ENCODE measurements around the gene MYO18B.

The MYO18B gene

DNA sequence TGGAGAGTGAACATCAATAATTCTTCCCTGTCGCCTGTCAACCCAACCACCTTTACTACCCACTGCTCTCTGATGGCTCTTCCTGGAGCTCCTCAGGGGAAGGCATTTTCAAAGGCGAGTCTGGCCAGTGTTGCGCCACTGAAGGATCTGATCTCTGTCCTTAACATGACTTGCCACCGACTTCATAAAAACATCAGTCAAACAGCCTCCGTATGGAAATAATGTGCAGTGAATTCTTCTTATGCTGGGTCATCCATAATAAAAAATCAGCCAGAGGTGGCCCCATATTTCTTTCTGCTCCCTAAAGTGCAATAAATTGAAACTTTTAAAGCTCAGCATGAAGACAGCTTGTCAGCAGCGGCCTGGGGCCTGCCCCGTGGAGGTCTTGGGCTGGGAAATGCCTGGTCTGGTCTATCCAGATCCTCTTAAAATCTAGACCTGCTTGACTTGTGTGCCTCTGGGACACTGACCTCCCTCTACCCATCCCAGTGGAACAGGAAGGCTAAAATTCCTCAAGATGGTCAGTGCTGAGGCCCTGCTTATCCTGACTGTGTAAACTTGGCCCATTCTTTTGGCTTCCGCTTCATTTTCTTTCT is 199.5 kb downstream of the MYO18B start:
- Histone ChIP-seq H3K27ac (ENCODE audit: low read depth, low read length) (no peak overlapping the region), H3K36me3 (ENCODE audit: control insufficient read depth in 5 of 5, insufficient read depth in 5 of 5, low read length in 5 of 5) (no peaks in the 10 kb centered on the region), H3K9ac (ENCODE audit: low read length in 5 of 5) (no peak overlapping the region), H3K4me1 (ENCODE audit: control insufficient read depth in 5 of 5, insufficient read depth in 5 of 5, low read length in 5 of 5) (no peaks in the 10 kb centered on the region), H3K4me3 (ENCODE audit: low read depth in 1 of 5, low read length in 5 of 5) (no peak overlapping the region), H3K27me3 (ENCODE audit: control insufficient read depth in 5 of 5, insufficient read depth in 4 of 5, low read length in 5 of 5) (peaks cover 4 to 28% (median 12%) of the 10 kb centered on the region in 5 donors), H3K9me3 (ENCODE audit: control insufficient read depth in 5 of 5, low read length in 5 of 5) (peaks cover 0 to 3% (median 0%) of the 10 kb centered on the region in 5 donors)

DNA sequence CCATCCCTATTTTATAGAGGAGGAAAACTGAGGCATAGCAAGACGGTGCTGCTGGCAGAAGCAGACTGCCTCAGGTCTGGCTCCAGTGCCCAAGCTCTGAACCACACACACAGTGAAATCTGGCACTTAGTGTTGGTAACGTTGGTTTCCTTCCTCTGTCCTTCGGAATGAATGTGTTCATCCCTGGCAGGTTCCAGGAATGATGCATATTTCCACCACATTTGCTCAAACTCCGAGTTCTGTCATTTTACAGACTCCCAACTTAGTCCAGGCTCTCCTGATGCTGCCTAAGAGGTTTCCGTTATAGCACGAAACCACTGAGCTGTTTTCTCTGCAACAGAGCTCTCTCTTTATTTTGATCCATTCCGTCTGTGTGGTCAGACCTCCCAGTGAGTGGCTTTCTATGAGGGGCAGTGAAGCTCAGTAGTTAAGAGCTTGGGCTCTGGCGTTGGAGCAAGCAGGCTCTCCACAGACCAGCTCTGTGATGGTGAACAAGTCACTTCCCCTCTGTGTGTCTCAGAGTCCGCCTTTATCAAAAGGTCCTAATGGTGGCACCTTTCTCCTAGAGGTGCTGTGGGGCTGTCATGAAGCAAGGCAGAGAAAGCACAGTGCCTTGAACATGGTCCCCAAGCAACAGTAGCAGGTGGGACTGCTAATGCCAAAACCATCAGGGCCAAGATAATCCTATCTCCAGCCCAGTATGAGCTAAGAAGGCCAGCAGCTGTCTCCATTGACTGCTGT is 200.3 kb downstream of the MYO18B start:
- H3K27ac ChIP-seq (ENCODE audit: low read depth, low read length): no peak overlapping the region
- H3K4me3 ChIP-seq (ENCODE audit: low read depth in 1 of 5, low read length in 5 of 5): no peak overlapping the region
- H3K27me3 ChIP-seq (ENCODE audit: control insufficient read depth in 5 of 5, insufficient read depth in 4 of 5, low read length in 5 of 5): peaks cover 4 to 31% (median 12%) of the 10 kb centered on the region in 5 donors
- H3K4me1 ChIP-seq (ENCODE audit: control insufficient read depth in 5 of 5, insufficient read depth in 5 of 5, low read length in 5 of 5): no peaks in the 10 kb centered on the region
- H3K9ac ChIP-seq (ENCODE audit: low read length in 5 of 5): no peak overlapping the region
- H3K9me3 ChIP-seq (ENCODE audit: control insufficient read depth in 5 of 5, low read length in 5 of 5): peaks cover 0 to 3% (median 0%) of the 10 kb centered on the region in 5 donors
- no peaks in the 10 kb centered on the region for H3K36me3 ChIP-seq (ENCODE audit: control insufficient read depth in 5 of 5, insufficient read depth in 5 of 5, low read length in 5 of 5)

DNA sequence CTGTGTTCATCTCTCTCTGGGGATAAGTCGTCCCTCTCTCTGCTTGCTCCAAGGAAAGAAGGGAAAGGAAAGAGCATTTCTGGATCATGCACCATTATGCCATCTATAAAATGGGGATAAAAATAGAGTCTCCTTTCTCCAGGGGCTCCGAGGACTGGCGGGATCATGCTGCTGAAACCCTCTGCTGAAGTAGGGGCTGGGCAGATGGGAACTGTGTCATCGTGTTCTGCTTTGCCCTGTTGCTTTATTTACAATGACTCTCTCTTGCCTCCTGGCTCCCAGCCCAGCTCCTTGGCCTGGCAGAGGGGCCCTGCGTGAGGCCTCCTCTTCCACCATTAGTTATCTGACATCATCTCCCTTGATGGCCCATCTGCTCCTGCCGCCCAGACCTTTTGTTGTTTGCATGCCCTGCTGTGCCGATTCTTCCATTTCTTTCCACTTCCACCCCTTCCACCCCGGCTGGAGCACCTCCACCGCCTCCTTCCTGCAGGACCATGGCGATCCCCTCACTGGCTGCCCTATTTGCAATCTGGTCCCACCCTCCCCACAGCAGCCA is 200.9 kb downstream of the MYO18B start:
- no peak overlapping the region for H3K4me3 ChIP-seq (ENCODE audit: low read depth in 1 of 5, low read length in 5 of 5)
- H3K9me3 ChIP-seq (ENCODE audit: control insufficient read depth in 5 of 5, low read length in 5 of 5): peaks cover 0 to 3% (median 0%) of the 10 kb centered on the region in 5 donors
- no peak overlapping the region for H3K27ac ChIP-seq (ENCODE audit: low read depth, low read length)
- H3K4me1 ChIP-seq (ENCODE audit: control insufficient read depth in 5 of 5, insufficient read depth in 5 of 5, low read length in 5 of 5): no peaks in the 10 kb centered on the region
- no peak overlapping the region for H3K9ac ChIP-seq (ENCODE audit: low read length in 5 of 5)
- peaks cover 6 to 33% (median 12%) of the 10 kb centered on the region in 5 donors for H3K27me3 ChIP-seq (ENCODE audit: control insufficient read depth in 5 of 5, insufficient read depth in 4 of 5, low read length in 5 of 5)
- no peaks in the 10 kb centered on the region for H3K36me3 ChIP-seq (ENCODE audit: control insufficient read depth in 5 of 5, insufficient read depth in 5 of 5, low read length in 5 of 5)

DNA sequence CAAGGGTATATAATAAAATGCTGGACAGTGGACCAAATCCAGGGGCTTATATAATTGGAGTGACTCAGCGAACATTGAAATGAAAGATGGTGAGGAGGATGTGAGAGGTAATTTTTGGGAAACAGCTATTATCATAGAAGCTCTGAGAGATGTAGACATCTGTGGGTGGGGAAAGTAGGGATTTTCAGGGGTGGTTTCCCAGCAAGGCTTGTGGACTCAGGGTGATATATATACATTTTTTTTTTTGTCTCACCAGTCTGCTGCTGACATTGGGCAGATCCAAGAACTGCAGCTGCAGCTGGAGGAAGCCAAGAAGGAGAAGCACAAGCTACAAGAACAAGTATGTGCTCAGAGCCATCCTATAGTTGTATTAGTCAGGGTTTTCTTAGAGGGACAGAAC is 208.1 kb downstream of the MYO18B start:
- Histone ChIP-seq H3K36me3 (ENCODE audit: control insufficient read depth in 5 of 5, insufficient read depth in 5 of 5, low read length in 5 of 5) (no peaks in the 10 kb centered on the region), H3K9me3 (ENCODE audit: control insufficient read depth in 5 of 5, low read length in 5 of 5) (peaks cover 0 to 2% (median 0%) of the 10 kb centered on the region in 5 donors), H3K4me3 (ENCODE audit: low read depth in 1 of 5, low read length in 5 of 5) (no peak overlapping the region), H3K27me3 (ENCODE audit: control insufficient read depth in 5 of 5, insufficient read depth in 4 of 5, low read length in 5 of 5) (peaks cover 0 to 8% (median 2%) of the 10 kb centered on the region in 5 donors), H3K4me1 (ENCODE audit: control insufficient read depth in 5 of 5, insufficient read depth in 5 of 5, low read length in 5 of 5) (no peaks in the 10 kb centered on the region), H3K9ac (ENCODE audit: low read length in 5 of 5) (no peak overlapping the region), H3K27ac (ENCODE audit: low read depth, low read length) (no peak overlapping the region)

DNA sequence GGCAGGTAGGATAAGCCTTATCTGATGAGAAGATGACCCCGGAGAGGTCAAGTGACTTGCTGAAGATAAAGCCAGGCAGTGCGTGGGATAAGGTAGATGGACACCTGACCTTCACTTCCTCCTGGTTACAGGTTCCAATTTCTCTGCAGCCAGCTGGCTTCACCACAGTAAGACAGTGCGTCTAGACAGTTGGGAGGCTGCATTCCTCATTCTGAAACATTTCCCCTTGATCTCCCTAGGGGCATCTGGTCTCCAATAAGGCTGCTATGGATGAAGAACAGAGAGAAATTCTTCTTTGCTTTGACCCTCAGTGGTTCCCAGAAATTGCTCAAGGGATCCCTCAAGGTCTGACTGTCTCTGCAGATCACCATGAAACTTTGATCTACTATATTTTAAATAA is 211.3 kb downstream of the MYO18B start:
- Histone ChIP-seq H3K9ac (ENCODE audit: low read length in 5 of 5) (no peak overlapping the region), H3K27ac (ENCODE audit: low read depth, low read length) (no peak overlapping the region), H3K9me3 (ENCODE audit: control insufficient read depth in 5 of 5, low read length in 5 of 5) (no peaks in the 10 kb centered on the region), H3K36me3 (ENCODE audit: control insufficient read depth in 5 of 5, insufficient read depth in 5 of 5, low read length in 5 of 5) (no peaks in the 10 kb centered on the region), H3K4me1 (ENCODE audit: control insufficient read depth in 5 of 5, insufficient read depth in 5 of 5, low read length in 5 of 5) (no peaks in the 10 kb centered on the region), H3K27me3 (ENCODE audit: control insufficient read depth in 5 of 5, insufficient read depth in 4 of 5, low read length in 5 of 5) (no peaks in the 10 kb centered on the region), H3K4me3 (ENCODE audit: low read depth in 1 of 5, low read length in 5 of 5) (no peak overlapping the region)

DNA sequence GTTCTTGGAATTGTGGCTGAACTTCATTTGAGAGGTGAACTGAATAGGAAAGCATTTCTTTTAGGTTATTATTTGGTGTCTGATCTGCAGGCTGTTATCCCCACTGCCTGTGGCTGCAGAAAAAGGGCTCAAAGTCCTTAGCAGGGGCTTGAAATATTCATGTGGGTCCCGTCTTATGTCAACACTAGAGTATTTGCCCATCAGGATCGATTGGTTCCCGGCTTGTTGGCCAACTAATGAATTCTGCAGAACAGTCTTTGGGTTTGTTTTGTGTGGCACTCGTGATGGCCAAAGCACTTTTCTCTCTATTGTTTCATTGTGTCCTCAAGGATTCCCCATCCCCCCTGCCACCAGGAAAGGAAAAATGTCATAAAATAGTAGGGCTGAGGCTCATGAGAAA is 211.9 kb downstream of the MYO18B start:
- H3K9ac ChIP-seq (ENCODE audit: low read length in 5 of 5): no peak overlapping the region
- no peak overlapping the region for H3K27ac ChIP-seq (ENCODE audit: low read depth, low read length)
- no peaks in the 10 kb centered on the region for H3K27me3 ChIP-seq (ENCODE audit: control insufficient read depth in 5 of 5, insufficient read depth in 4 of 5, low read length in 5 of 5)
- H3K4me1 ChIP-seq (ENCODE audit: control insufficient read depth in 5 of 5, insufficient read depth in 5 of 5, low read length in 5 of 5): no peaks in the 10 kb centered on the region
- H3K4me3 ChIP-seq (ENCODE audit: low read depth in 1 of 5, low read length in 5 of 5): no peak overlapping the region
- no peaks in the 10 kb centered on the region for H3K36me3 ChIP-seq (ENCODE audit: control insufficient read depth in 5 of 5, insufficient read depth in 5 of 5, low read length in 5 of 5)
- no peaks in the 10 kb centered on the region for H3K9me3 ChIP-seq (ENCODE audit: control insufficient read depth in 5 of 5, low read length in 5 of 5)

DNA sequence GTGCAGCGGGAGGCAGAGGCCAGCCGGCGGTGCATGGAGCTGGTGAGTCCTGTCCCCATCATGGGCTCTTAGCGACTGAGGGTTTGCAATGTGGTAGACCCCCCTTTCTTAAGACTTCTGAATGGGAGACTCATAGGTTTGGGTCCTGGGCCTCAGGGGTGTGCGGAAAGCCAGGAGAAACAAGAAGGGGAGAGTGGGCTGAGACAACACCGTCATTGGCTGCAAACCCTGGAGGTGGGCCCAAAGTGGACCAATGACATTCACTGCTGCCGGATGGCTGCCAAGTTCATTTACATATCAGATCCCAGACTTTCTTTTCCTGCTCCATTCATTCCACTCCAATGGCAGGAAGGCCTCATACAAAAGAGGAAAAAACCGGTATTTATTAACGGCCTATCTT is 213.3 kb downstream of the MYO18B start:
- Histone ChIP-seq H3K27ac (ENCODE audit: low read depth, low read length) (no peak overlapping the region), H3K4me3 (ENCODE audit: low read depth in 1 of 5, low read length in 5 of 5) (no peak overlapping the region), H3K27me3 (ENCODE audit: control insufficient read depth in 5 of 5, insufficient read depth in 4 of 5, low read length in 5 of 5) (peaks cover 0 to 2% (median 0%) of the 10 kb centered on the region in 5 donors), H3K9ac (ENCODE audit: low read length in 5 of 5) (no peak overlapping the region), H3K36me3 (ENCODE audit: control insufficient read depth in 5 of 5, insufficient read depth in 5 of 5, low read length in 5 of 5) (no peaks in the 10 kb centered on the region), H3K4me1 (ENCODE audit: control insufficient read depth in 5 of 5, insufficient read depth in 5 of 5, low read length in 5 of 5) (no peaks in the 10 kb centered on the region), H3K9me3 (ENCODE audit: control insufficient read depth in 5 of 5, low read length in 5 of 5) (no peaks in the 10 kb centered on the region)

DNA sequence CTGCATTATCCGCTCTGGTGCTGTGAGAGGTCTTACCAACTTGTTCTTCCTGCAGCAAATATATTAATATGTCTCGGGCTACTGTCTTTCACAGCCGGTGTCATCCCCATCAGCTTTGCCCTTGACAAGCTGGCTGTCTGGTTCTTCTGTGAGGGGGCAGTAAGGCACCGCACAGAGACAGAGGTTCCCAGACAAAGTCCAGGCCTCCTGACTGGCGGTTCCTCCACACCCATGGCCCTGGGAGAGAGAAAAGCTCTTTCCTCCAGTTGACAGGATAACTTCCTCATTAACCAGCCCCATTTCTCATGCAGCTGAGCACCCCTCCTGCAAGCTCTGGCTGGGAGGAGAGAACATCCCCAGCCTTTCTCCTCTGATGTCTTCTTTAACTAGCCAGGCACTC is 214.8 kb downstream of the MYO18B start:
- Histone ChIP-seq H3K9me3 (ENCODE audit: control insufficient read depth in 5 of 5, low read length in 5 of 5) (no peaks in the 10 kb centered on the region), H3K27ac (ENCODE audit: low read depth, low read length) (no peak overlapping the region), H3K4me1 (ENCODE audit: control insufficient read depth in 5 of 5, insufficient read depth in 5 of 5, low read length in 5 of 5) (no peaks in the 10 kb centered on the region), H3K9ac (ENCODE audit: low read length in 5 of 5) (no peak overlapping the region), H3K27me3 (ENCODE audit: control insufficient read depth in 5 of 5, insufficient read depth in 4 of 5, low read length in 5 of 5) (peaks cover 0 to 5% (median 0%) of the 10 kb centered on the region in 5 donors), H3K36me3 (ENCODE audit: control insufficient read depth in 5 of 5, insufficient read depth in 5 of 5, low read length in 5 of 5) (no peaks in the 10 kb centered on the region), H3K4me3 (ENCODE audit: low read depth in 1 of 5, low read length in 5 of 5) (no peak overlapping the region)

DNA sequence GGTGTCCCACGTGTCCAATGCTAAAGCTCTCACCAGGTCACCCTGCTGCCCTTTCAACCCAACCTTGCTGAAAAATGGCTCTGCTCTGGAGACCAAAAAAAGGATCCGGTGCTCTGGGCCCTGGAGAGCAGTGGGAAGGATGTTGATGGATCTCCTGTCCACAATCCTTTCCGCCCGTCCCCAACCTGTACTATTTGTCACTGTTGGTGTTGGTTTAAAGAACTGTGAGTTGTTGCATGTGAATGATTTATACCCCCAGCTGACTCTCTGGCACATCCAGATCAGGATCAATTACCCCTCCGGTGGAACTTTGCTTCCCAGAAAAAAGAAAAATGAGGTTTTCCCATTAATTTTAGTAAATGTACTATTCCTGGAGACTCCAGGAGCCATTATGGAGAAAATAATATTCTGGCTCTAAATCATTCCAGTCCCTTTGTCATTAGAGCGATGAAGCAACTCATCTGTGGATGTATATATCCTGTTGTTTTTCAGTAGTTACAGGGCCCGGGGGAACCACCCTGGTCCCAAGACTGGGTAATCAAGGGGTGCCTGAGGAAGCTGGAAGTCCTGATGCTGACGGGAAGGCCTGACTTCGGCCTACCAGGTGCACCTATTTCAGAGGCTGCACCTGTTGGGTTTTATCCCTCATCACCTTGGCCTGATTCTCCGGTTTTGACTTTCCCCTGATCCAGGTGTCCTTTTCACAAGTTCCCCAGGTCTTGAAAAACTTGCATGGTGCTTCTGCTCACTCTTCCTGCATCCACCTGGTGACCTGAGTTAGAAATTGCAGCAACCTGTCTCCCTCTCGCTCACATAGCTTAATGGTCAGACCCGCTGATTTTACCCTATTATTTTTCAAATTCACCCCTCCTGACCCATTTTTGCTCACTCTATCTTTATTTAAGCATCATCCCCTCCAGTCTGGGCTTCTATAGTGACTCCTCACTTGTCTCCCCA is 218.1 kb downstream of the MYO18B start:
- no peak overlapping the region for H3K9ac ChIP-seq (ENCODE audit: low read length in 5 of 5)
- H3K36me3 ChIP-seq (ENCODE audit: control insufficient read depth in 5 of 5, insufficient read depth in 5 of 5, low read length in 5 of 5): no peaks in the 10 kb centered on the region
- H3K4me3 ChIP-seq (ENCODE audit: low read depth in 1 of 5, low read length in 5 of 5): no peak overlapping the region
- H3K27ac ChIP-seq (ENCODE audit: low read depth, low read length): no peak overlapping the region
- peaks cover 0 to 7% (median 0%) of the 10 kb centered on the region in 5 donors for H3K9me3 ChIP-seq (ENCODE audit: control insufficient read depth in 5 of 5, low read length in 5 of 5)
- H3K4me1 ChIP-seq (ENCODE audit: control insufficient read depth in 5 of 5, insufficient read depth in 5 of 5, low read length in 5 of 5): no peaks in the 10 kb centered on the region
- peaks cover 0 to 6% (median 5%) of the 10 kb centered on the region in 5 donors for H3K27me3 ChIP-seq (ENCODE audit: control insufficient read depth in 5 of 5, insufficient read depth in 4 of 5, low read length in 5 of 5)
